ENCODE data around the gene EFCAB8.

Gene EFCAB8, protein sequence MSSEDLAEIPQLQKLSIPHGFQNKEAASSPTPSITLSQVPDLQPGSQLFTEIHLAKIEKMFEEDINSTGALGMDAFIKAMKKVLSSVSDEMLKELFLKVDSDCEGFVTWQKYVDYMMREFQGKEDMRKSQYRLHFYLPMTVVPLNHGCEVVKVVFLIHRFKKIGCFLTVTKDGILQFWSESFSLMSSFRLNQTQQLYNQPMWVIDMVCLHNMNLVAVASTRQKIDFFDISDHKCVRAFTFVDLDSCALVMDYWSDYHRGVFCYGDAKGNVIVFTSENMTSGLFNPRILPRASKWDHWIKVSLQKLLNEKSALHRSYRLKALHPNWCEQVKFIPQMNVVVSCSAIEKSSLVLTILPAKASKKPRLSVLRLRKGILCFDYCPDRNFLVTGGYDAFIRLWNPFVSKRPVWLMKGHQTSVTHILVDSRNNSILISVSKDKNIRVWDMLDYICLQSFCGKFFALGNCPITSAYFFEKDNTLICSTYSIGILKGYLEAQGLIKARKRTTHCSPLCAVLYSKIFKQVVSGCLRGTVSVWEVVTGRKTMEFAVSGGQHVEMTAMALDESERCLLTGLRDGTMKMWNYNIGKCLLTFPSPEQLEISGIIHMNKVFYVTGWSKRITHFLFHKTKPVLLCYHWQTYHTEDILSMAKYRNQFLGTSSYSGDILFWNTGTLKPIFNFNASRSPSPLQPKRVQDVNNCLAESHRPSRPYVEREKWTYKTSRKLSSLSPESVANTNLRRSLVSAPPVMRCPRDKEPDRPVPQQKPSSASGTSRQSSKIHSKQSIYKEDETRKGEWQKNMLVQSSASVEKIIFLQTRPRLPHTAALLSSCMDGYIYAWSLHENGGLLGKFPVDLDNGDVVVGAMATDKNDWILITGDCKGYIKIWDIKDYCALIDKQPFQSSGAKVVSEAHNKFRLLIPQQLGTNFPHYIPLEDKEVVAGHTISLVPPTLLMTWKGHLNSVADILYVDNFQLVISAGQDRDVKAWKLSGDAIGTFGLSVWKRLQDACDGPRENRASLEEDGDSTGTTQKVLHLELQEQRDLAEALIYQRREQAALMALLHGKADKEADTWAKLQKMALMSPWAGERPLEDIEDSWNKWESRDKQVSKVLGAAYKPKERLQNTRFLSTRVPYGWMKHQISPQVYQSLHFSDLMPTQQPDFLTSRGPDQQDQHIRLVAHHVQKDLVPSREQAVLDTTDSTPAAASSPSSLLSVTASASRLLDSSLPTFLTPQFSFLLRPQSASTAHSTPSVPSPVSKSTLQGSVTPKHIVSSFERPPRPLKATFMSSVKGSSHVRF

GRCh38 chr20:32858701-32859372, at the start of gene EFCAB8:
Gene EFCAB8 (plus strand): TSS chr20:32858923. CDS start chr20:32863793, 4,870 bp downstream.
- DNase-seq (ENCODE audit: low read depth), result no peak

- DNase-seq (ENCODE audit: low read depth), result no peak
Measured at GRCh38 chr20:32809907-32810306, 48.8 kb upstream of the EFCAB8 start.

DNA sequence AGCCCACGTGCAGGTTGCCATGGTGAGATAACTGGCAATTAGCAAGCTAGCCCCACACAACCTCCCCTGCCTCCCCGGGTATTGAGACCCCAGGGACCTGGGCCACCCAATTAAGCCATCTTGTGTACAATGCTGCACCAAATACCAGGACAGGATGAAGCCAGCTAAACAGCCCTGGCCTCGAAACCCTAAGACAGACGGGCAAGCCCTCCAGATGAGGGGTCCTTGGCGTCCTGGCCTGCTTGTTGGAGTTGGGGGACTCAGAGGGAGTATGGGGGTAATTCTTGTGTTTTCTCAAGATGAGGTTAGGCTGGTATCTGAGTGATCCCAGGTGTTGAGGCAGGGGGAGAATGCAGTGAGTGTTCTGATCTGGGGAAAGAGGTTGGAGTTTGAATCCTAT, 47.8 kb upstream of the EFCAB8 start:
- DNase-seq (ENCODE audit: low read depth), result no peak

GRCh38 chr20:32811886-32812285, 46.8 kb upstream of the EFCAB8 start:
- no peak for DNase-seq (ENCODE audit: low read depth)

DNA sequence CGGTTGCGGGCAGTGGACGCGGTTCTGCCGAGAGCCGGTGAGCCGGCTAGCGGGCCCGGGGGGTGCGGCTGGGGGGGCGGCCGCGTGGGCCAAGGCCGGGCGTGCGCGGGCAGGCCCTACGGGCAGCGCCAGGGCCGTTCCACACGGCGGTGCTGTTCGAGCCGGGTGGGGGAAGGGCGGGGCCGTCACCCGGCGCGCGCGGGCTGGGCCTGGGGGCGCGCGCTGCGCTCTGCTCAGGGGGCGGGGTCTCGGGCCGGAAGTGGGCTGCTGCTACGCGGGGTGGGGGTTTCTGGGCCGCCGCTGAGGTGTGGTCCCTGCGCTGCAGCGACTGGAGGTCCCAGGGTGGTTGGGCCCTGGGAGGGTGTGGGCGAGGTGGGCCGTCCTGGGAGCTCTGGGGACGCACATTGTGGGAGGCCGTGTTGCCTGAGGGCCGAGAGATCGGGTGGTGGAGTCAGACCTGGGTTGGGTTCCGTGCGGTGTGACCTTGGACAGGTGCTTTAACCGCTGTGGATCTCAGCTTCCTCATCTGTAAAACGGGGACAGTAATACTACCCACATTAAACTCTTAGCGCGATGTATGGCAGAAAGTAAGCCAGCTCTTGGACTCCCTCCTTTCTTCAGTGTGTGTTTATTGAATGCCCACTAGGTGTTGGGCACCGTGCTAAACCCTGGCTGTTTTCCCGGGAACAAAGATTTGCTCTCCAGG, 38.6 kb upstream of the EFCAB8 start:
- DNase-seq (ENCODE audit: low read depth), result no peak

DNA sequence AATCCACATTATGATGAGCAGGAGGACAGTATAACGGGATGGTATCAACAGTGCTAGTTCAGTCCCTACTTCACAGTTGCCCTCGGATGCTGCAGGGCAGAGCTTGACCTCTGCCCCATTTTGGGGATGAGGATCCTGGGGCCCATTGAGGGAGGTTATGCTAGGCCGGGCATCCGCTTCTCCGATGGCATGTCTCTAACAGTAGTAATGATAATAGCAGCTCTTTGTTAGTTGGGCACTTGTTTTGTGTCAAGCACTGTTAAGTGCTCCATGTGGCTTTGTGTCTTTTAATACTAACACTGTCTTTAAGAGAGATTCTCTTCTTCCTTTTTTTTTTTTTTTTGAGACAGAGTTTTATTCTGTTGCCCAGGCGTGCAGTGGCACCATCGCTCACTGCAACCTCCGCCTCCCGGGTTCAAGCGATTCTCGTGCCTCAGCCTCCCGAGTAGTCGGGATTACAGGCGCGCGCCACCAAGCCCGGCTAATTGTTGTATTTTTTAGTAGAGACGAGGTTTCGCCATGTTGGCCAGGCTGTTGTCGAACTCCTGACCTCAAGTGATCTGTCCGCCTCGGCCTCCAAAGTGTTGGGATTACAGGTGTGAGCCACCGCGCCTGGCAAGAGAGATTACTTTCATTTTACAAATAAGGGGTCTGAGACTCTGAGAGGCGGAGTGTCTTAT, 37.9 kb upstream of the EFCAB8 start:
- DNase-seq (ENCODE audit: low read depth), result peak; percentile 19

DNA sequence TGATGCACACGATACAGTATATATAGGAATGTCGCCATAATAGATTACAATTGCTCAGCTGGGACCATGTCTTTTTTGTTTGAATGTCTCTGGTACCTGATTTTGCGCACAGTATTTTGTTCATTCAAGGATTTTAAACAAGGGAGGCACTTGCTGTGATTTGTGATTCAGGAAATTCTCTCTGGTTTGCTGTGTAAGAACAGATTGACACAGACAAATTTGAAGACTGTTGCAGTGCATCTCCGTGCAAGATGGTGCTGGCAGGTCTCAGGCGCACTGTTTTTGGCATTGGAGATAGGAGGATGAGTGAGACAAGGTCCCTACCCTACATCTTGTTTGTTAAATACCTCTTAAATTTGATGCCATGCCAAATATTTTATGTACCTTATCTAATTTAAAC, 36.5 kb upstream of the EFCAB8 start:
- no peak for DNase-seq (ENCODE audit: low read depth)

DNA sequence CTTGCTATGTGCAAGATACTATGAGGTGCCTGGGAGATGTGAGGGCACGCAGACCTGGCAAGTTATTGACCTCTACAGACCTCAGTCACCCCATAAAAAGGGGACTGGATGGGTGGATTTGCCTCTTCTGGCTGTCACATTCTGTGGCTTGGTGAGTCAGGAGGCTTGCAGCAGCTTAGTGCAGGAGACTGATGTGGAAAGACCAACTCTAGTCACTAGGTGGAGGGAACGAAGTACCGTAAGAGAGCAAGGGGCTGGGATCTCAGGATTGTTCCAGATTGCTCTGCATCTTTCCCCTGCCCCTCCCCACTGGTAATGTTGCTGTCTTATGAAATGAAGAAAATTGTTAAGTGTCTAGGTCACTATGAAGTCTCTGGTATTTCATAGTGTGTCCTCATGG, 35.6 kb upstream of the EFCAB8 start:
- DNase-seq (ENCODE audit: low read depth), result peak; percentile 68

DNA sequence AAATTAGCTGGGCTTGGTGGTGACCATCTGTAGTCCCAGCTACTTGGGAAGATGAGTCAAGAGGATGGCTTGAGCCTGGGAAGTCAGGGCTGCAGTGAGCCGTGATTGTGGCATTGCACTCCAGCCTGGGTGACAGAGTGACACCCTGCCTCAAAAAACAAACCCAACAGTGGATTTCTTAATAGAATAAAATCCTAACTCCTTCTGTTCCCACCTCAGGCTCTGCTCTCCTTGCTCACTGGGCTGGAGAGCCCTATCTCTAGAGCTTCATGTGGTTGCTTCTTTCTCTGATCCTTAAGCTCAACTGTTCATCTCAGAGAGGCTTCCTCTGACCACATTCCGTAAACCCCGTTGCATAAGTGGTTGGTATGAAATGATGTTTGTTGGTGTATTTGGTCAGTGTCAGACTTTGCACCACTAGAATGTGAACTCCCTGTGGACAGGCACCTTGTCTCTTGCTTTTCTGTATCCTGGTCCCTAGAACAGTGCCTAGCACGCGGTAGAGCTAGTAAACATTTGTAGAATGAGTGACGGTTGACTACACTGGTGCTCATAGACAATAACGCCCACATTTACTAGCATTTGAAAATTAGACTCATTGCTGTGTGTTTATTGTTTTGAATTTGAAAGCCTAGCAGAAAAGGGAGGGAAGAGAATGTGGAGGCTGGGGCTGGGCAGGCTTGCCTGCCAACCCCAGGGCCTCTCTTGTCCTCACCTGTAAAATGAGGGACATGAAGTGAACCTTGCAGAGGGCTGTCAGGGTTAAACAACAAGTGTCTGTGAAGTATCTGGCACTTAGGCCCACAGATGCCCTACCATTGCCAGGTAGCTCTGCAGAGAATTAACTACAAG, 34.8 kb upstream of the EFCAB8 start:
- DNase-seq (ENCODE audit: low read depth), result peak; percentile 13

DNA sequence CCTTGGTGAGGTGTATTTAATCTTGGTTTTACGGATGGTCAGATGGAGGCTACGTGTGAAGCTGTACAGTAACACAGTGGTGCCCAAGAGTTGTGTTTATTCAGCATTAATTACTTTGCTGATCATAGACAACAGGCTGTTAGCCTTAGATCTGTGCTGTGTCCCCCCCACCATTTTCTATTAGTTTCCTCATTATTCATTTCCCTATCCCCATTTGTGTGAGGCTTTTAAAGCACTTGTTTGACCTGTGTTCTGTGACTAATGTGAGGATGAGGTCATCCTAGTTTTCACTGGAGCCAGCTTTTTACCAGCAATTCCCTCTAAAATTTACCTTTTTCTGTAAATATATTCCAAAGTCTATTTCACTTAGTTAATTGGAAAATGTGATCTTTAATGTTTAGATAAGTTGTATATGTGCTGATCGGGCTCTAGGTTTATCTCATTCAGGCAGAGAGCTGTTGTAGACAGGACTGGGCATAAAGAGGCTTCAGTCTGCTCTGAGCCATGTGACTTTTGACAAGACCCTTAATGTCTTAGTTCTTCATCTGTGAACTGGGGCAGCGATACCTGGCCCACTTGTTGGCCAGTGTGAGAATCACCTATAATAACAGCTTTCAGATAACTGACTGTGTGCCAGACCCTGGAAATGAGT, 30.6 kb upstream of the EFCAB8 start:
- DNase-seq (ENCODE audit: low read depth), result no peak

- DNase-seq (ENCODE audit: low read depth), result peak; percentile 30
Measured at GRCh38 chr20:32829311-32830005, 29.3 kb upstream of the EFCAB8 start.

DNA sequence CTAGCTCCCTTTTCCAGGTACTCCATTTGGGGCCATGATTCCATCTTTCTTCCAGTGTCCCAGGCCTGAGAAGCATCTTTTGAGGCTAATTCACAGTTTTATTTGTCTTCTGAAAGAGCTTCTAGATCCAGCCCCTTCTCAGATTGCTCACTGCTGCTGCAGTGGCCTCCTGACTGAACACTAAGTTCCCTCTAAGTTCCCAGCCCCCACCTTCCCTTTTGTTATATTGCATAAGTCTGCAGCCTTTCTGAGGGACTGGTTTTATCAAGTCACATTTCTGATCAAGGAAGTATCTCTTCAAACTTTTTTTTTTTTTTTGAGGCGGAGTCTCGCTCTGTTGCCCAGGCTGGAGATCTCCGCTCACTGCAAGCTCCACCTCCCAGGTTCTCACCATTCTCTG, 28.3 kb upstream of the EFCAB8 start:
- peak; percentile 55 for DNase-seq (ENCODE audit: low read depth)

DNA sequence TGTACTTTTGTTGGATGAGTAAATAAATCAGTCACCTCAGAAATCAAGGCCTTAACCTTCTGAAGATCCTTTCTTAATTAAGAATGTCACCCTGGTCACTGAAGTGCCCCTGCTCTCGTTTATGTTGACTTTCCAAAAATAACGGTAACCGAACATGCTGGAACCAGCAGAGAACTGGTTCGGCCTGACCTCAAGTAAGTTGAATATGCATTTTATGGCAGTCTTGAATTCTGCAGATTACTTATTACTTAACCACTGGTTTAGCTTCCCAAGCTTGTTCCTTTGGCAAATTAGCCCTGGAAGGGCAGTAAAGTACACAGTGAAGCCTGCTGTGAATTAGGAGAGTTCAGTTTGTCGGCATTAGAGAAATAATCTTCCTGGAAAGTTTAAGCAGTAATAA, 26.7 kb upstream of the EFCAB8 start:
- peak; percentile 11 for DNase-seq (ENCODE audit: low read depth)

GRCh38 chr20:32832664-32833063, 26.1 kb upstream of the EFCAB8 start:
- DNase-seq (ENCODE audit: low read depth), result no peak

DNA sequence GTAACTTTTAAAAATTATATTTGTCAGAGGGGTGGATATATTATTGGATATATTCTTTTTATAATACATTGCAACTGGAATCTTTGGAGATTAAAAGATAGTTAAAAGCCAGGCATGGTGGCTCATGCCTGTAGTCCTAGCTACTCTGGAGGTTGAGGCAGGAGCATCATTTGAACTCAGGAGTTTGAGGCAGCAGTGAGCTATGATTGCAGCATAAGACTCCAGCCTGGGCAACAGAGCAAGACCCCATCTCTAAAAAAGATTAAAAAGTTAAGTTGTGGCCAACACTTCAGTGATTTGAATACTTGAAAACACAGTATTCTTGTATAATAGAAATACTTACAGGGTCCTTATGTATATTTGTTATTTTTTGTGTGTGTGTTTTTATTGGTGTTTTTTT, 23.8 kb upstream of the EFCAB8 start:
- no peak for DNase-seq (ENCODE audit: low read depth)

- no peak for DNase-seq (ENCODE audit: low read depth)
Measured at GRCh38 chr20:32837157-32837556, 21.6 kb upstream of the EFCAB8 start.

GRCh38 chr20:32839227-32839981, 19.3 kb upstream of the EFCAB8 start:
- DNase-seq (ENCODE audit: low read depth), result no peak

DNA sequence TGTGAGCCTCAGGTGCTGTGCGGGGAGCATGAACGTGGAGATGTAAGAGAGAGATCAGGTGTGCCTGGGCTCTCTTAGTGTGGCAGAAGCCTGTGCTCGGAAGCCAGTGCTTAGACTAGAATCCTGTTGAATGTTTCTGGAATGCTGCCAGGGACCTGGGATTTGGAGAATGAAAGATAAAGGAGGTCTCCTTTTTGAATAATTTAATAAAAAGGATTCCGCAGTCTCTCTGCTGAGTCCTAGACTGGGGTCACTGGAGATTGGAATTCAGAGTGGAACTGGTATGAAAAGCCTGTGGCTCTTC, 18.8 kb upstream of the EFCAB8 start:
- DNase-seq (ENCODE audit: low read depth), result no peak
